Ectodermal cell (in vitro differentiated cells): ENCODE measurements around the gene DUSP6.
A peak's percentile ranks its signal among the peaks of the same experiment; 100 is the strongest.

Experiments used
- H3K27ac ChIP-seq: 2 replicates; pipeline ENCODE4 v1.7.0; 2013; ENCODE audit warnings: mild to moderate bottlenecking, low read depth, low read length; ENCODE audit not compliant: insufficient read depth, poor library complexity, severe bottlenecking
- H3K27me3 ChIP-seq: 2 replicates; pipeline ENCODE4 v1.7.0; 2013; ENCODE audit warnings: mild to moderate bottlenecking, low read length; ENCODE audit not compliant: insufficient read depth, control insufficient read depth, poor library complexity, severe bottlenecking
- H3K36me3 ChIP-seq: one replicate; pipeline ENCODE4 v1.7.0; 2013; ENCODE audit warnings: low read length; ENCODE audit not compliant: control insufficient read depth, insufficient read depth
- H3K4me1 ChIP-seq: one replicate; pipeline ENCODE4 v1.7.0; 2013; ENCODE audit warnings: low read length; ENCODE audit not compliant: control insufficient read depth, insufficient read depth
- H3K4me3 ChIP-seq: 2 replicates; pipeline ENCODE4 v1.7.0; 2013; ENCODE audit warnings: low read depth, low read length, control low read depth; ENCODE audit not compliant: insufficient read depth
- H3K9me3 ChIP-seq: 2 replicates; pipeline ENCODE4 v1.7.0; 2013; ENCODE audit warnings: mild to moderate bottlenecking, low read length, moderate library complexity; ENCODE audit not compliant: control insufficient read depth
- WGBS, 2 experiments: methylation state at CpG; one replicate each; pipeline ENCODE4 v1.1.7; 2013; ENCODE audit warnings: missing lambda C conversion rate in 2 of 2; 5-methylcytosine and 5-hydroxymethylcytosine counted together

The DUSP6 gene

GRCh38 chr12:89316705-89317139, 35.6 kb downstream of the DUSP6 start:
- Histone ChIP-seq H3K36me3 (no peaks in the 10 kb centered on the region), H3K27me3 (no peaks in the 10 kb centered on the region), H3K4me3 (no peak overlapping the region), H3K4me1 (peaks cover 20% of the 10 kb centered on the region), H3K27ac (peak overlapping the region; percentile 4), H3K9me3 (no peaks in the 10 kb centered on the region)
- 16 to 19% methylated on average over 4 of the region's 4 CpGs for WGBS, 2 experiments

DNA sequence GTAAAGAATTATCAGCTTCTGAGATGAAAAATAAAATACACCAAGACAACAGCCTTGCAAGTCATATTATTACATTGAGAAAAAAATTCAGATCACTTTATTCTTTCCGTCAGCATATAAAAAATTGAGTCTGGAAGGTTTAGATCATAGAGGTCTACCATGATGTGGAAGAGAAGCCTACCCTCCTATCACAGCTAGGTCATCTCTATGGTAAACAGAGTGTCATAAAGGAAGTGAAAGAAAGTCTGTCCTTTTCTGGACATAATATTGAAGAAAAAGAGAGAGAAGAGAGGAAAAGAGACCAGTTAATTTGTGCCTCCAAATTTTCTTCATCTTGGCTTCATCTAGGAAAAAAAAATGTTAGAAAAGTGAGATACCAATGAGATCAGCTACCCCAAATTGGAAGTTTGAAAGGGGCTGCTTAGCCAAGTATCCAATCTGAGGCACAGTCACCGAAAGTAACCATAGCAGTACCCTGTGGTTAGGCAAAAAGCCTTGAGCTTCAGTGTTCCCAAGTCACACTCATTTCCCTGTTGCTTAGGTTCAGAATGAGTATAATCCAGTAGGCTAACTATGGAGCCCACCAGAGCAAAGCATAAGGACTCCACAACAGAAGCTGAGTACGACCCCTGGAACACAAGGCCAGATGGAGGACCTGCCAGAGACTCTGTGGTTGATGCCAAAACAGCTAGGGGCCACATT, 38.1 kb downstream of the DUSP6 start:
- H3K9me3 ChIP-seq, result no peaks in the 10 kb centered on the region
- H3K27ac ChIP-seq, result no peak overlapping the region
- peaks cover 19% of the 10 kb centered on the region for H3K4me1 ChIP-seq
- H3K27me3 ChIP-seq, result no peaks in the 10 kb centered on the region
- H3K4me3 ChIP-seq, result no peak overlapping the region
- no peaks in the 10 kb centered on the region for H3K36me3 ChIP-seq
- WGBS, 2 experiments, result 96% methylated on average over 3 of the region's 3 CpGs

DNA sequence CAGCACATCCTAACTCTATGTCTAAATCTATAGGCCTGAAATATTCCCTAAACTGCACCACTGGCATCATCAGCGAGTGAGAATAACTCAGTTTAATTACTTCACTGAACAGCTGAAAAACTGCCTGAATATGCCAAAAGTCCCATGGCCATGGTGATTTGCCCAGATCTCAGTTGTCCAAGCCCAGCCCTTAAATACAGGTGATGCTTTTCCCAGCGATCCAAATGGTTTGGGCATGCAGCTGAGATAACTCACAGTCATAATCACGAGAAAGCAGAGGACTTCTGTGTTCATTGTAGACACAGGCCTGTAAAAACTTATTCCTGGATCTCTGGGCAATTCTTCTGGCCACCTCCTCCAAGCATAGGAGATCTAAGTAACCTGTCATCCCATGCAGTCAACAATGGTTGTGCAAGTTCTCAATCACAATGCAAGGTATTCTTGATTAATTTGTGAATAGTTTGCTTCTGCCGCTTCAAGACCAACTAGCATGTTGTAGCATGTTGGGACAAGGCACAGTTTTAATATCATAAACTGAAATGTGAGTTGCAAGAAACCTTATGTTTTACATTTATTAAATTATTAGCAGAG, 40.5 kb downstream of the DUSP6 start:
- H3K27me3 ChIP-seq, result no peaks in the 10 kb centered on the region
- 95% methylated on average over 4 of the region's 4 CpGs for WGBS, 2 experiments
- no peaks in the 10 kb centered on the region for H3K9me3 ChIP-seq
- H3K4me3 ChIP-seq, result no peak overlapping the region
- H3K4me1 ChIP-seq, result peaks cover 9% of the 10 kb centered on the region
- no peak overlapping the region for H3K27ac ChIP-seq
- H3K36me3 ChIP-seq, result no peaks in the 10 kb centered on the region

- Histone ChIP-seq H3K4me3 (no peak overlapping the region), H3K27me3 (no peaks in the 10 kb centered on the region), H3K36me3 (no peaks in the 10 kb centered on the region), H3K4me1 (no peaks in the 10 kb centered on the region), H3K9me3 (no peaks in the 10 kb centered on the region), H3K27ac (no peak overlapping the region)
- 88 to 91% methylated on average over 4 of the region's 4 CpGs for WGBS, 2 experiments
Measured at GRCh38 chr12:89309815-89310214, 42.5 kb downstream of the DUSP6 start.

DNA sequence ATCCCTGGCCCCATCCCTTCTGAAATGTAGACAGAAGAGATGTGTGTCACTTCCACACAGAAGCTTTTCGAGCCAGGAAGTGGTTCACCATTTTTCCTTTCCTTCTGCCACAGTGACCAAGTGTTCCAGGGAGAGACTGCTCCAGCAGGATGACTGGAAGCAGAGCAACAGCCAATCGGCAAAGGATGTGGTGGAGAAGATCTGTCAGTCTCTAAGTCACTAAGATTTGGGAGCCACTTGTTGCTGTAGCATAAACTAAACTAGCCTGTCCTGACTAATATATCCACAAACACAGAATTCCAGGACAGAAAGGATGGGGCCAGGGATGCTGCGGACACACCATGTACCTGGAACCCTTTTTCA, 42.9 kb downstream of the DUSP6 start:
- Histone ChIP-seq H3K27ac (no peak overlapping the region), H3K27me3 (no peaks in the 10 kb centered on the region), H3K4me3 (no peak overlapping the region), H3K36me3 (no peaks in the 10 kb centered on the region), H3K9me3 (no peaks in the 10 kb centered on the region), H3K4me1 (no peaks in the 10 kb centered on the region)
- WGBS, 2 experiments, result 91 to 93% methylated on average over 3 of the region's 3 CpGs

- Histone ChIP-seq H3K36me3 (no peaks in the 10 kb centered on the region), H3K27me3 (no peaks in the 10 kb centered on the region), H3K4me1 (no peaks in the 10 kb centered on the region), H3K27ac (no peak overlapping the region), H3K4me3 (no peak overlapping the region), H3K9me3 (no peaks in the 10 kb centered on the region)
- WGBS, 2 experiments, result 87 to 93% methylated on average over 9 of the region's 9 CpGs
Measured at GRCh38 chr12:89307474-89308253, 44.6 kb downstream of the DUSP6 start.

- no peak overlapping the region for H3K4me3 ChIP-seq
Measured at GRCh38 chr12:89306827-89307473, 45.4 kb downstream of the DUSP6 start.

GRCh38 chr12:89305373-89305772, 46.9 kb downstream of the DUSP6 start:
- WGBS, 2 experiments, result 86 to 100% methylated on average over 1 of the region's 1 CpG
- no peak overlapping the region for H3K27ac ChIP-seq
- H3K9me3 ChIP-seq, result no peaks in the 10 kb centered on the region
- no peaks in the 10 kb centered on the region for H3K27me3 ChIP-seq
- no peak overlapping the region for H3K4me3 ChIP-seq
- no peaks in the 10 kb centered on the region for H3K36me3 ChIP-seq
- no peaks in the 10 kb centered on the region for H3K4me1 ChIP-seq

More at GRCh38 chr12:89306827-89307473, 45.4 kb downstream of the DUSP6 start:
- H3K4me1 ChIP-seq, result no peaks in the 10 kb centered on the region
- H3K27me3 ChIP-seq, result no peaks in the 10 kb centered on the region
- WGBS, 2 experiments, result 69 to 74% methylated on average over 5 of the region's 5 CpGs
- no peak overlapping the region for H3K27ac ChIP-seq
- H3K9me3 ChIP-seq, result no peaks in the 10 kb centered on the region
- H3K36me3 ChIP-seq, result no peaks in the 10 kb centered on the region

GRCh38 chr12:89299931-89300330, 52.4 kb downstream of the DUSP6 start:
- H3K4me3 ChIP-seq, result no peak overlapping the region
- WGBS, 2 experiments, result 86 to 89% methylated on average over 2 of the region's 2 CpGs
- no peaks in the 10 kb centered on the region for H3K4me1 ChIP-seq
- no peak overlapping the region for H3K27ac ChIP-seq
- H3K27me3 ChIP-seq, result no peaks in the 10 kb centered on the region
- no peaks in the 10 kb centered on the region for H3K9me3 ChIP-seq
- no peaks in the 10 kb centered on the region for H3K36me3 ChIP-seq

GRCh38 chr12:89299417-89299816, 52.9 kb downstream of the DUSP6 start:
- H3K4me3 ChIP-seq, result no peak overlapping the region
- no peaks in the 10 kb centered on the region for H3K9me3 ChIP-seq
- H3K4me1 ChIP-seq, result no peaks in the 10 kb centered on the region
- no peaks in the 10 kb centered on the region for H3K27me3 ChIP-seq
- no peak overlapping the region for H3K27ac ChIP-seq
- H3K36me3 ChIP-seq, result no peaks in the 10 kb centered on the region
